SK-N-SH treated with all-trans-retinoic acid at 6 μM for 48 hours (cell line): ENCODE results near the gene EXOC7.

ENCODE experiments used
- ATAC-seq: fragments of 200-7000 bp; cut with Tn5 transposase; 3 replicates; pipeline ENCODE4 v1.9.1; 2020; ENCODE audit warnings: mild to moderate bottlenecking, moderate library complexity
- ARNTL ChIP-seq: fragments of 450-650 bp; formaldehyde crosslinking; IDR thresholded peaks from 2 replicates; pipeline ENCODE4 v1.5.0; 2020; ENCODE audit warnings: low read depth, mild to moderate bottlenecking, moderate library complexity, borderline replicate concordance
- CSDC2 ChIP-seq: fragments of 250-450 bp; sonication (Bioruptor Pico); IDR thresholded peaks from 2 replicates; pipeline ENCODE4 v1.5.0; 2020; ENCODE audit warnings: mild to moderate bottlenecking, moderate library complexity
- ESRRG ChIP-seq: fragments of 250-450 bp; sonication (Bioruptor Pico); IDR thresholded peaks from 2 replicates; pipeline ENCODE4 v1.6.1; 2021; ENCODE audit warnings: mild to moderate bottlenecking
- GLIS3 ChIP-seq: fragments of 250-450 bp; sonication (Bioruptor Pico); IDR thresholded peaks from 2 replicates; pipeline ENCODE4 v1.5.0; 2020; ENCODE audit warnings: mild to moderate bottlenecking, moderate library complexity
- ISL1 ChIP-seq: fragments of 250-450 bp; sonication (Bioruptor Pico); IDR thresholded peaks from 2 replicates; pipeline ENCODE4 v2.1.2; 2022; ENCODE audit warnings: mild to moderate bottlenecking, moderate library complexity
- OSR1 ChIP-seq: fragments of 250-450 bp; sonication (Bioruptor Pico); IDR thresholded peaks from 2 replicates; pipeline ENCODE4 v1.8.0; 2022; ENCODE audit warnings: moderate library complexity, mild to moderate bottlenecking, inconsistent platforms
- PPARA ChIP-seq: fragments of 250-450 bp; sonication (Bioruptor Pico); IDR thresholded peaks from 2 replicates; pipeline ENCODE4 v1.5.0; 2020; ENCODE audit warnings: mild to moderate bottlenecking, borderline replicate concordance
- TCF4 ChIP-seq: fragments of 250-450 bp; sonication (Bioruptor Pico); IDR thresholded peaks from 2 replicates; pipeline ENCODE4 v1.8.0; 2021; ENCODE audit warnings: mild to moderate bottlenecking, moderate library complexity, borderline replicate concordance
- TOX ChIP-seq: fragments of 250-450 bp; sonication (Bioruptor Pico); IDR thresholded peaks from 2 replicates; pipeline ENCODE4 v1.8.0; 2021; ENCODE audit warnings: mild to moderate bottlenecking, moderate library complexity, borderline replicate concordance
- ZC3H10 ChIP-seq: fragments of 250-450 bp; sonication (Bioruptor Pico); IDR thresholded peaks from 2 replicates; pipeline ENCODE4 v1.5.1; 2021; ENCODE audit warnings: mild to moderate bottlenecking, moderate library complexity
- ZFP30 ChIP-seq: fragments of 450-650 bp; formaldehyde crosslinking; IDR thresholded peaks from 2 replicates; pipeline ENCODE4 v1.5.0; 2022; ENCODE audit warnings: mild to moderate bottlenecking, moderate library complexity
- ZNF70 ChIP-seq: fragments of 450-650 bp; formaldehyde crosslinking; IDR thresholded peaks from 2 replicates; pipeline ENCODE4 v1.5.0; 2020; ENCODE audit warnings: mild to moderate bottlenecking, moderate library complexity
- ZNF8 ChIP-seq: fragments of 450-650 bp; formaldehyde crosslinking; IDR thresholded peaks from 2 replicates; pipeline ENCODE4 v1.5.0; 2020; ENCODE audit warnings: mild to moderate bottlenecking, moderate library complexity
- TF ChIP-seq, protein P1 (sequence below): fragments of 250-450 bp; sonication (Bioruptor Pico); IDR thresholded peaks from 2 replicates; pipeline ENCODE4 v1.8.0; 2020; ENCODE audit warnings: mild to moderate bottlenecking, moderate library complexity, borderline replicate concordance
- TF ChIP-seq, protein P2 (sequence below): fragments of 250-450 bp; sonication (Bioruptor Pico); IDR thresholded peaks from 2 replicates; pipeline ENCODE4 v1.5.1; 2021; ENCODE audit warnings: mild to moderate bottlenecking, moderate library complexity
- TF ChIP-seq, protein P3 (sequence below): fragments of 250-450 bp; sonication (Bioruptor Pico); IDR thresholded peaks from 2 replicates; pipeline ENCODE4 v1.8.0; 2021; ENCODE audit warnings: low read depth, mild to moderate bottlenecking, moderate library complexity, borderline replicate concordance
- TF ChIP-seq, protein P4 (sequence below): fragments of 250-450 bp; sonication (Bioruptor Pico); IDR thresholded peaks from 2 replicates; pipeline ENCODE4 v1.5.1; 2020; ENCODE audit warnings: low read depth, mild to moderate bottlenecking, moderate library complexity
- TF ChIP-seq, protein P5 (sequence below): fragments of 250-450 bp; sonication (Bioruptor Pico); IDR thresholded peaks from 2 replicates; pipeline ENCODE4 v1.5.0; 2020; ENCODE audit warnings: mild to moderate bottlenecking, moderate library complexity

Gene EXOC7

DNA sequence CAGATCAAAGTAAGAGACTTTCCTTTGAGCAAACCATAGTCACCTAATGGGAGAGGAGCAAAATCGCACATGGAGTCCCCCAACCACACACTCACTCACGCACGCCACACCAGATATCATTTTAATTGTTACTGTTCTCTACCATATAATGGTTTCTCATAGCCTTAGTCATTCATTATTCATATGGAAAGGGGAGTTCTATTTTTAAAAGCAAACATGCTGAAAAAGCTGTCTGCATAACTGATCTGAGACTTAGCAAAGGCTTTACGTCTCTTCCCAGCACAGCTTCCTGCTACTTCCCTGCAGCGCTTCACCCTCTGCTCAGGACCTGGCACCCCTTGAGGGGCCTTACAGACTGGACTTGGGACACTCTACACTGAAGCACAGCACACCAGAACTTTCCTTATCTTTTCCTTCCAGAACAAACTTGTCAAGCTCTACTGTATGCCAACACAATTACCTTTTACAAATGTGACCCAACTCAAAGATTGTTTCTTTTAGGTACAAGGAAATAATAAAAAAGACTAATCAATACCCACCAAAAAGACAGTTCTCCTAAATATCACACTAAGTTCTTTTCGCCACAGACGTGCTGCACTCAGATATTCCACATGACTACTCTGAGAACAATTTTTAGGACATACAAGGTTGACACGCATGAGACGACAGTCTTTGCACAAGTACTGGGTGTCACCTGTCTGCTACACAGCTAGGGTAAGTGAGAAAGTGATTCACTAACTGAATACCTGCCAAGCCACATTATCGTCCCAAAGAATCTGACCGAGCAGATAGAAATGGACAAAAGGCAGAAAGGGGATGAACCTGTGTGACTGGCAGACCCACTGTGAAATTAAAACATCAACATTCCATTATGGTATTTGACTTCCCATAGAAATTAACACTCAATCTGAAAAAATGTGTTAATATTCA, 52.8 kb downstream of the EXOC7 start:
- TF ChIP-seq ZFP30 (CRISPR knock-in tag) (no peak), PPARA (CRISPR knock-in tag) (no peak), GLIS3 (CRISPR knock-in tag) (no peak), OSR1 (no peak), TOX (no peak), ZNF70 (CRISPR knock-in tag) (no peak), ARNTL (no peak), ZC3H10 (CRISPR knock-in tag) (no peak)
- TF ChIP-seq, protein P1, sequence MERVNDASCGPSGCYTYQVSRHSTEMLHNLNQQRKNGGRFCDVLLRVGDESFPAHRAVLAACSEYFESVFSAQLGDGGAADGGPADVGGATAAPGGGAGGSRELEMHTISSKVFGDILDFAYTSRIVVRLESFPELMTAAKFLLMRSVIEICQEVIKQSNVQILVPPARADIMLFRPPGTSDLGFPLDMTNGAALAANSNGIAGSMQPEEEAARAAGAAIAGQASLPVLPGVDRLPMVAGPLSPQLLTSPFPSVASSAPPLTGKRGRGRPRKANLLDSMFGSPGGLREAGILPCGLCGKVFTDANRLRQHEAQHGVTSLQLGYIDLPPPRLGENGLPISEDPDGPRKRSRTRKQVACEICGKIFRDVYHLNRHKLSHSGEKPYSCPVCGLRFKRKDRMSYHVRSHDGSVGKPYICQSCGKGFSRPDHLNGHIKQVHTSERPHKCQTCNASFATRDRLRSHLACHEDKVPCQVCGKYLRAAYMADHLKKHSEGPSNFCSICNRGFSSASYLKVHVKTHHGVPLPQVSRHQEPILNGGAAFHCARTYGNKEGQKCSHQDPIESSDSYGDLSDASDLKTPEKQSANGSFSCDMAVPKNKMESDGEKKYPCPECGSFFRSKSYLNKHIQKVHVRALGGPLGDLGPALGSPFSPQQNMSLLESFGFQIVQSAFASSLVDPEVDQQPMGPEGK (CRISPR knock-in tag): no peak
- no peak for ATAC-seq

DNA sequence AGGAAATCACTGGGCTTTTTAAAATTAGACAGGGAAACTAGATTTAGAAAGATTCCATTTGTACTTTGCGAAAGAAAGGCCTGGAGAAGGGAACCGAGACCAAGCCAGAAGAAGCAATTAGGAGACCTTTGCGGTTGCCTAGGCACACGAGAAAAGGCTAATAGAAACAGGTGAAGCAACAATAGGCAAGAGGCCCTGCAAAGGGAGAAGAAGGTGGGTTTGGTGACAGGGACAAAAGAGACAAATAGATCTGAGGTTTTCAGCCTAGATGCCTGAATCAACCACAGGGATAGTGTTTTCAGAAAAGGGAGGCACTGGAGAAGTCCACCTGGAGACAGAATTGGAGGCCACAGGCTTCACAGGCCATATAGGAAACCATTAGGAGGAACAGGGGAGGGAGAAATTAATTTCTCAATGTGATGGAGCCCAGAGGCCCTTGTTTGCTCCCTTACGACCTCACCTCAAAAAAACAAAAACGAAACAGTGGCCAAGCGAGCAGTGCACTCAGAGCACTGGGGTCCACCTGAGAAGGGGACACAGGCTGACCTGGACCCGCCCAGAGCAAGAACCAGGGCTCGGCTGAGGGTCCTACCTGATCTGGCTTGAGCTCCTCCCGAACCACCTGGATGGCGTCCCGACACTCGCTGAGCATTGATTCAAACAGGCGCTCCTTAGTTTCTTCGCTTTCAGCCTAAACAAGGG, 53.6 kb downstream of the EXOC7 start:
- TF ChIP-seq ZNF70 (CRISPR knock-in tag): no peak
- TF ChIP-seq, protein P2, sequence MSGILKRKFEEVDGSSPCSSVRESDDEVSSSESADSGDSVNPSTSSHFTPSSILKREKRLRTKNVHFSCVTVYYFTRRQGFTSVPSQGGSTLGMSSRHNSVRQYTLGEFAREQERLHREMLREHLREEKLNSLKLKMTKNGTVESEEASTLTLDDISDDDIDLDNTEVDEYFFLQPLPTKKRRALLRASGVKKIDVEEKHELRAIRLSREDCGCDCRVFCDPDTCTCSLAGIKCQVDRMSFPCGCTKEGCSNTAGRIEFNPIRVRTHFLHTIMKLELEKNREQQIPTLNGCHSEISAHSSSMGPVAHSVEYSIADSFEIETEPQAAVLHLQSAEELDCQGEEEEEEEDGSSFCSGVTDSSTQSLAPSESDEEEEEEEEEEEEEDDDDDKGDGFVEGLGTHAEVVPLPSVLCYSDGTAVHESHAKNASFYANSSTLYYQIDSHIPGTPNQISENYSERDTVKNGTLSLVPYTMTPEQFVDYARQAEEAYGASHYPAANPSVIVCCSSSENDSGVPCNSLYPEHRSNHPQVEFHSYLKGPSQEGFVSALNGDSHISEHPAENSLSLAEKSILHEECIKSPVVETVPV: no peak
- TF ChIP-seq CSDC2 (CRISPR knock-in tag): no peak
- no peak for TF ChIP-seq ZC3H10 (CRISPR knock-in tag)
- TF ChIP-seq PPARA (CRISPR knock-in tag): no peak
- TF ChIP-seq GLIS3 (CRISPR knock-in tag): no peak
- no peak for TF ChIP-seq ZNF8 (CRISPR knock-in tag)
- TF ChIP-seq, protein P3, sequence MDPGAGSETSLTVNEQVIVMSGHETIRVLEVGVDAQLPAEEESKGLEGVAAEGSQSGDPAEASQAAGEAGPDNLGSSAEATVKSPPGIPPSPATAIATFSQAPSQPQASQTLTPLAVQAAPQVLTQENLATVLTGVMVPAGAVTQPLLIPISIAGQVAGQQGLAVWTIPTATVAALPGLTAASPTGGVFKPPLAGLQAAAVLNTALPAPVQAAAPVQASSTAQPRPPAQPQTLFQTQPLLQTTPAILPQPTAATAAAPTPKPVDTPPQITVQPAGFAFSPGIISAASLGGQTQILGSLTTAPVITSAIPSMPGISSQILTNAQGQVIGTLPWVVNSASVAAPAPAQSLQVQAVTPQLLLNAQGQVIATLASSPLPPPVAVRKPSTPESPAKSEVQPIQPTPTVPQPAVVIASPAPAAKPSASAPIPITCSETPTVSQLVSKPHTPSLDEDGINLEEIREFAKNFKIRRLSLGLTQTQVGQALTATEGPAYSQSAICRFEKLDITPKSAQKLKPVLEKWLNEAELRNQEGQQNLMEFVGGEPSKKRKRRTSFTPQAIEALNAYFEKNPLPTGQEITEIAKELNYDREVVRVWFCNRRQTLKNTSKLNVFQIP: no peak
- TF ChIP-seq TCF4 (CRISPR knock-in tag): no peak
- no peak for TF ChIP-seq ZFP30 (CRISPR knock-in tag)
- TF ChIP-seq, protein P4, sequence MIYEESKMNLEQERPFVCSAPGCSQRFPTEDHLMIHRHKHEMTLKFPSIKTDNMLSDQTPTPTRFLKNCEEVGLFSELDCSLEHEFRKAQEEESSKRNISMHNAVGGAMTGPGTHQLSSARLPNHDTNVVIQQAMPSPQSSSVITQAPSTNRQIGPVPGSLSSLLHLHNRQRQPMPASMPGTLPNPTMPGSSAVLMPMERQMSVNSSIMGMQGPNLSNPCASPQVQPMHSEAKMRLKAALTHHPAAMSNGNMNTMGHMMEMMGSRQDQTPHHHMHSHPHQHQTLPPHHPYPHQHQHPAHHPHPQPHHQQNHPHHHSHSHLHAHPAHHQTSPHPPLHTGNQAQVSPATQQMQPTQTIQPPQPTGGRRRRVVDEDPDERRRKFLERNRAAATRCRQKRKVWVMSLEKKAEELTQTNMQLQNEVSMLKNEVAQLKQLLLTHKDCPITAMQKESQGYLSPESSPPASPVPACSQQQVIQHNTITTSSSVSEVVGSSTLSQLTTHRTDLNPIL (CRISPR knock-in tag): no peak
- TF ChIP-seq, protein P5, sequence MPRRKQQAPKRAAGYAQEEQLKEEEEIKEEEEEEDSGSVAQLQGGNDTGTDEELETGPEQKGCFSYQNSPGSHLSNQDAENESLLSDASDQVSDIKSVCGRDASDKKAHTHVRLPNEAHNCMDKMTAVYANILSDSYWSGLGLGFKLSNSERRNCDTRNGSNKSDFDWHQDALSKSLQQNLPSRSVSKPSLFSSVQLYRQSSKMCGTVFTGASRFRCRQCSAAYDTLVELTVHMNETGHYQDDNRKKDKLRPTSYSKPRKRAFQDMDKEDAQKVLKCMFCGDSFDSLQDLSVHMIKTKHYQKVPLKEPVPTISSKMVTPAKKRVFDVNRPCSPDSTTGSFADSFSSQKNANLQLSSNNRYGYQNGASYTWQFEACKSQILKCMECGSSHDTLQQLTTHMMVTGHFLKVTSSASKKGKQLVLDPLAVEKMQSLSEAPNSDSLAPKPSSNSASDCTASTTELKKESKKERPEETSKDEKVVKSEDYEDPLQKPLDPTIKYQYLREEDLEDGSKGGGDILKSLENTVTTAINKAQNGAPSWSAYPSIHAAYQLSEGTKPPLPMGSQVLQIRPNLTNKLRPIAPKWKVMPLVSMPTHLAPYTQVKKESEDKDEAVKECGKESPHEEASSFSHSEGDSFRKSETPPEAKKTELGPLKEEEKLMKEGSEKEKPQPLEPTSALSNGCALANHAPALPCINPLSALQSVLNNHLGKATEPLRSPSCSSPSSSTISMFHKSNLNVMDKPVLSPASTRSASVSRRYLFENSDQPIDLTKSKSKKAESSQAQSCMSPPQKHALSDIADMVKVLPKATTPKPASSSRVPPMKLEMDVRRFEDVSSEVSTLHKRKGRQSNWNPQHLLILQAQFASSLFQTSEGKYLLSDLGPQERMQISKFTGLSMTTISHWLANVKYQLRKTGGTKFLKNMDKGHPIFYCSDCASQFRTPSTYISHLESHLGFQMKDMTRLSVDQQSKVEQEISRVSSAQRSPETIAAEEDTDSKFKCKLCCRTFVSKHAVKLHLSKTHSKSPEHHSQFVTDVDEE (CRISPR knock-in tag): no peak
- ATAC-seq: no peak

DNA sequence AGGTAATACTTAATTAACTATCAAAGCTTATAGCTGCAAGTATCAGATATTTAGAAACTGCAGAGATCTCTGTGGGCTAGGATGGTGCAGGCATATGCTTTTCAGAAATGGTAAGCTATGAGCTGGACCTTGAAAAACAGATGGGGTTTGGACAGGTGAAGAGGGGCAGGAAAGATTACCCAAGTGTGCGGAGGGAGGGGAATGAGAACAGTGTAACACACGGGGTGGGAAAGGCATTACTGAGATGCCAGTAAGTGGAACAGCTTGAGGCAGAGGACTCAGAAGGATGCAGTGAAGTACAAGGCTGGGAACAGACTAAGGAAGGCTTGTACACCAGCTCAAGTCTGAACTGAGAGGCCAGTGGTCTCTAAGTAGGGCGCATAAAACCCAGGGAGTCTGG, 54.3 kb downstream of the EXOC7 start:
- ATAC-seq: peak; percentile 15; the same call in 2 of the 3 replicates
- TF ChIP-seq, protein P4 (CRISPR knock-in tag): no peak
- TF ChIP-seq ZC3H10 (CRISPR knock-in tag) (no peak), PPARA (CRISPR knock-in tag) (no peak), ESRRG (CRISPR knock-in tag) (no peak), ISL1 (CRISPR knock-in tag) (no peak)
- TF ChIP-seq, protein P2: no peak
